AG10803 (cell line): ENCODE measurements around the gene ALPL.

ENCODE experiments used
- DNase-seq: peaks from one replicate; pipeline ENCODE4 v3.0.0; 2010; ENCODE audit warnings: low read depth
- H3K4me3 ChIP-seq: 2 replicates; pipeline ENCODE4 v1.5.1; 2011; ENCODE audit warnings: mild to moderate bottlenecking, low read length, control low read depth
- CTCF ChIP-seq: conservative IDR thresholded peaks from 2 replicates; pipeline ENCODE4 v1.5.1; 2011; ENCODE audit warnings: mild to moderate bottlenecking, low read length, control low read depth, inconsistent platforms

Gene ALPL

GRCh38 chr1:21621051-21621450, 111.8 kb downstream of the ALPL start:
- DNase-seq, result no peak
- TF ChIP-seq CTCF, result no peak
- no peak overlapping the region for H3K4me3 ChIP-seq

GRCh38 chr1:21621761-21622436, 112.7 kb downstream of the ALPL start:
- DNase-seq, result no peak
- H3K4me3 ChIP-seq, result no peak overlapping the region
- TF ChIP-seq CTCF, result no peak

- no peak for DNase-seq
- TF ChIP-seq CTCF, result no peak
- peak overlapping the region; percentile 33 for H3K4me3 ChIP-seq
Observed at GRCh38 chr1:21622466-21623315, 113.5 kb downstream of the ALPL start.

- no peak overlapping the region for H3K4me3 ChIP-seq
- no peak for TF ChIP-seq CTCF
- no peak for DNase-seq
Observed at GRCh38 chr1:21623410-21623961, 114.3 kb downstream of the ALPL start.

- H3K4me3 ChIP-seq, result no peak overlapping the region
- peak; percentile 45 for DNase-seq
- no peak for TF ChIP-seq CTCF
Observed at GRCh38 chr1:21624571-21625389, 115.6 kb downstream of the ALPL start.

- DNase-seq, result no peak
- TF ChIP-seq CTCF, result no peak
- no peak overlapping the region for H3K4me3 ChIP-seq
Observed at GRCh38 chr1:21625390-21626190, 116.4 kb downstream of the ALPL start.
